ENCODE results near the gene POLR2H.

The POLR2H gene

GRCh38 chr3:184349563-184350470 lies 11.7 kb upstream of the POLR2H start:
- no peaks in the 10 kb centered on the region for H3K27me3 ChIP-seq (ENCODE audit: control insufficient read depth, low read length)
- TF ChIP-seq EZH2phosphoT487 (IDR thresholded peaks at IDR 0.05; ENCODE audit: borderline replicate concordance, low read length) (no peak), CTCF (IDR thresholded peaks at IDR 0.05; ENCODE audit: low read depth, low read length, poor library complexity, severe bottlenecking) (no peak)
- no peaks in the 10 kb centered on the region for H3F3A ChIP-seq (ENCODE audit: control insufficient read depth, insufficient read depth)
- no peaks in the 10 kb centered on the region for H3K36me3 ChIP-seq (ENCODE audit: control insufficient read depth, low read length)
- no peak overlapping the region for H3K4me3 ChIP-seq (ENCODE audit: low read length)
- H3K9me2 ChIP-seq (replicated peaks; ENCODE audit: control insufficient read depth, low read length): no peaks in the 10 kb centered on the region
- H3K79me2 ChIP-seq (ENCODE audit: control insufficient read depth, low read length): no peaks in the 10 kb centered on the region
- H3K4me1 ChIP-seq (ENCODE audit: control insufficient read depth, low read length): peaks cover 3% of the 10 kb centered on the region; the same call in 1 of the 2 replicates
- no peaks in the 10 kb centered on the region for H3K9me3 ChIP-seq (ENCODE audit: control insufficient read depth, insufficient read depth, low read length)
- no peak overlapping the region for H3K4me2 ChIP-seq (ENCODE audit: low read length)
- no peaks in the 10 kb centered on the region for H4K20me1 ChIP-seq (ENCODE audit: control insufficient read depth, insufficient read depth, low read depth, low read length)
- no peak overlapping the region for H3K27ac ChIP-seq (ENCODE audit: low read depth, low read length)

GRCh38 chr3:184350618-184351017 lies 10.9 kb upstream of the POLR2H start:
- H3K4me1 ChIP-seq (ENCODE audit: control insufficient read depth, low read length): peaks cover 3% of the 10 kb centered on the region; the same call in 1 of the 2 replicates
- no peaks in the 10 kb centered on the region for H3F3A ChIP-seq (ENCODE audit: control insufficient read depth, insufficient read depth)
- H3K27ac ChIP-seq (ENCODE audit: low read depth, low read length): no peak overlapping the region
- H3K4me3 ChIP-seq (ENCODE audit: low read length): no peak overlapping the region
- no peaks in the 10 kb centered on the region for H4K20me1 ChIP-seq (ENCODE audit: control insufficient read depth, insufficient read depth, low read depth, low read length)
- no peaks in the 10 kb centered on the region for H3K27me3 ChIP-seq (ENCODE audit: control insufficient read depth, low read length)
- no peak for TF ChIP-seq CTCF (IDR thresholded peaks at IDR 0.05; ENCODE audit: low read depth, low read length, poor library complexity, severe bottlenecking)
- no peak for TF ChIP-seq EZH2phosphoT487 (IDR thresholded peaks at IDR 0.05; ENCODE audit: borderline replicate concordance, low read length)
- no peak overlapping the region for H3K4me2 ChIP-seq (ENCODE audit: low read length)
- H3K79me2 ChIP-seq (ENCODE audit: control insufficient read depth, low read length): no peaks in the 10 kb centered on the region
- no peaks in the 10 kb centered on the region for H3K9me3 ChIP-seq (ENCODE audit: control insufficient read depth, insufficient read depth, low read length)
- H3K36me3 ChIP-seq (ENCODE audit: control insufficient read depth, low read length): no peaks in the 10 kb centered on the region
- H3K9me2 ChIP-seq (replicated peaks; ENCODE audit: control insufficient read depth, low read length): no peaks in the 10 kb centered on the region

GRCh38 chr3:184351511-184352148 lies 9.9 kb upstream of the POLR2H start:
- Histone ChIP-seq H3K36me3 (ENCODE audit: control insufficient read depth, low read length) (no peaks in the 10 kb centered on the region), H3F3A (ENCODE audit: control insufficient read depth, insufficient read depth) (no peaks in the 10 kb centered on the region), H3K9me2 (replicated peaks; ENCODE audit: control insufficient read depth, low read length) (no peaks in the 10 kb centered on the region), H3K9me3 (ENCODE audit: control insufficient read depth, insufficient read depth, low read length) (no peaks in the 10 kb centered on the region), H3K4me2 (ENCODE audit: low read length) (no peak overlapping the region), H3K79me2 (ENCODE audit: control insufficient read depth, low read length) (no peaks in the 10 kb centered on the region), H3K4me3 (ENCODE audit: low read length) (no peak overlapping the region), H3K27ac (ENCODE audit: low read depth, low read length) (no peak overlapping the region), H3K4me1 (ENCODE audit: control insufficient read depth, low read length) (peaks cover 3% of the 10 kb centered on the region; the same call in 1 of the 2 replicates), H4K20me1 (ENCODE audit: control insufficient read depth, insufficient read depth, low read depth, low read length) (no peaks in the 10 kb centered on the region), H3K27me3 (ENCODE audit: control insufficient read depth, low read length) (no peaks in the 10 kb centered on the region)
- no peak for TF ChIP-seq EZH2phosphoT487 (IDR thresholded peaks at IDR 0.05; ENCODE audit: borderline replicate concordance, low read length)
- TF ChIP-seq CTCF (IDR thresholded peaks at IDR 0.05; ENCODE audit: low read depth, low read length, poor library complexity, severe bottlenecking): no peak

All from DOHH2 (cell line).